Nephron (organoid): ENCODE measurements around the gene BDKRB1.

Source experiments
- H3K27ac Mint-ChIP-seq, 3 experiments: 2 replicates each; pipeline ENCODE4 v1.8.0; 2020; ENCODE audit warnings: mixed read lengths in 3 of 3, mild to moderate bottlenecking in 2 of 3, moderate library complexity in 1 of 3
- H3K27me3 Mint-ChIP-seq: 2 replicates; pipeline ENCODE4 v1.8.0; 2021; ENCODE audit warnings: low read depth, mild to moderate bottlenecking, moderate library complexity, mixed read lengths
- H3K36me3 Mint-ChIP-seq: 2 replicates; pipeline ENCODE4 v1.8.0; 2020; ENCODE audit warnings: low read depth, mixed read lengths
- H3K4me1 Mint-ChIP-seq: 2 replicates; pipeline ENCODE4 v1.8.0; 2020; ENCODE audit warnings: mixed read lengths
- H3K4me3 Mint-ChIP-seq, 3 experiments: 2 replicates each; pipeline ENCODE4 v1.8.0; 2020; ENCODE audit warnings: mild to moderate bottlenecking in 3 of 3, mixed read lengths in 3 of 3, moderate library complexity in 2 of 3
- H3K9me3 Mint-ChIP-seq: 2 replicates; pipeline ENCODE4 v1.8.0; 2020; ENCODE audit warnings: mixed read lengths
- CTCF ChIP-seq, 3 experiments: fragments of 200-600 bp; sonication (generic); IDR thresholded peaks; one replicate each; pipeline ENCODE4 v1.5.0; 2021; ENCODE audit warnings: antibody characterized with exemption in 3 of 3; ENCODE audit not compliant: unreplicated experiment in 3 of 3

BDKRB1 gene

GRCh38 chr14:96235426-96235825, 20.6 kb upstream of the BDKRB1 start:
- Mint-ChIP-seq H3K4me1 (peaks cover 15% of the 10 kb centered on the region), H3K4me3 (no peak overlapping the region), H3K27ac (no peak overlapping the region), H3K36me3 (no peaks in the 10 kb centered on the region), H3K9me3 (no peaks in the 10 kb centered on the region), H3K27me3 (peaks cover 20% of the 10 kb centered on the region)
- no peak for TF ChIP-seq CTCF (IDR thresholded peaks at IDR 0.05; ENCODE audit: unreplicated experiment in 3 of 3)

- Mint-ChIP-seq H3K36me3 (no peaks in the 10 kb centered on the region), H3K27me3 (peaks cover 28% of the 10 kb centered on the region), H3K4me1 (peaks cover 9% of the 10 kb centered on the region), H3K27ac (no peak overlapping the region), H3K4me3 (no peak overlapping the region), H3K9me3 (peaks cover 3% of the 10 kb centered on the region)
- no peak for TF ChIP-seq CTCF (IDR thresholded peaks at IDR 0.05; ENCODE audit: unreplicated experiment in 3 of 3)
Observed at GRCh38 chr14:96237641-96238040, 18.4 kb upstream of the BDKRB1 start.

- H3K9me3 Mint-ChIP-seq: peaks cover 3% of the 10 kb centered on the region
- peaks cover 5% of the 10 kb centered on the region for H3K4me1 Mint-ChIP-seq
- no peak overlapping the region for H3K27ac Mint-ChIP-seq
- peaks cover 26% of the 10 kb centered on the region for H3K27me3 Mint-ChIP-seq
- H3K4me3 Mint-ChIP-seq: no peak overlapping the region
- no peak for TF ChIP-seq CTCF (IDR thresholded peaks at IDR 0.05; ENCODE audit: unreplicated experiment in 3 of 3)
- H3K36me3 Mint-ChIP-seq: no peaks in the 10 kb centered on the region
Observed at GRCh38 chr14:96238676-96239265, 17.2 kb upstream of the BDKRB1 start.

GRCh38 chr14:96239711-96240141, 16.3 kb upstream of the BDKRB1 start:
- H3K4me3 Mint-ChIP-seq: no peak overlapping the region
- no peak for TF ChIP-seq CTCF (IDR thresholded peaks at IDR 0.05; ENCODE audit: unreplicated experiment in 3 of 3)
- peaks cover 3% of the 10 kb centered on the region for H3K9me3 Mint-ChIP-seq
- H3K36me3 Mint-ChIP-seq: no peaks in the 10 kb centered on the region
- H3K4me1 Mint-ChIP-seq: peaks cover under 1% of the 10 kb centered on the region
- H3K27me3 Mint-ChIP-seq: peaks cover 28% of the 10 kb centered on the region
- no peak overlapping the region for H3K27ac Mint-ChIP-seq

- peaks cover 26% of the 10 kb centered on the region for H3K27me3 Mint-ChIP-seq
- TF ChIP-seq CTCF (IDR thresholded peaks at IDR 0.05; ENCODE audit: unreplicated experiment in 3 of 3): no peak
- H3K9me3 Mint-ChIP-seq: peaks cover 9% of the 10 kb centered on the region
- no peaks in the 10 kb centered on the region for H3K4me1 Mint-ChIP-seq
- H3K27ac Mint-ChIP-seq: no peak overlapping the region
- H3K36me3 Mint-ChIP-seq: no peaks in the 10 kb centered on the region
- no peak overlapping the region for H3K4me3 Mint-ChIP-seq
Observed at GRCh38 chr14:96240641-96241040, 15.4 kb upstream of the BDKRB1 start.

GRCh38 chr14:96242126-96242525, 13.9 kb upstream of the BDKRB1 start:
- Mint-ChIP-seq H3K4me3 (no peak overlapping the region), H3K4me1 (no peaks in the 10 kb centered on the region), H3K9me3 (peaks cover 14% of the 10 kb centered on the region), H3K27ac (no peak overlapping the region), H3K36me3 (no peaks in the 10 kb centered on the region), H3K27me3 (peaks cover 31% of the 10 kb centered on the region)
- TF ChIP-seq CTCF (IDR thresholded peaks at IDR 0.05; ENCODE audit: unreplicated experiment in 3 of 3): no peak
